Activated CD8-positive, alpha-beta memory T cell treated with anti-CD3 and anti-CD28 coated beads, Interleukin-2, amount 50 U/mL, for 24 hours (primary cell): Measurements from ENCODE around the gene BTBD16.
A peak's percentile ranks its signal among the peaks of the same experiment; 100 is the strongest.

Source experiments
- DNase-seq: peaks from one replicate; pipeline ENCODE4 v3.0.0-alpha.2; 2020; ENCODE audit errors: extremely low read depth

Gene BTBD16

DNA sequence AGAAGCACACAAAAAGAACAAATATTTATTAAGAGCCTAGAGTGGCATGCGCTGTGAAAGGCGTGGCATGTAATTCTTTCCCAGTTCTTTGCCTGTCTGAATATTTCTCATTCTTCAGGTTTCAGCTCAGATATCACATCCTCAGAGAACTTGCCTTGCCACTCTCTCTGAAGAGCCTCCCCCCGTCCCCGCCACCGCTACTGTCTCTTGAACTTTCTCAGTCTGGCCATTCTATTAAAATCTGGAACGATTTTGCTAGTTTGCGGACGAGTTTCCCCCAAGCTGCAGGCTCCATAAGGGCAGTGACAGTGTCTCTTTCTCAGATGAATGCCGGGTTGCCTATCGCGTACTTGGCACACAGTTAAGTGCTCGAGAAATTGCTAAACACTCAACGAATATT lies 102.6 kb downstream of the BTBD16 start:
- no peak for DNase-seq

DNA sequence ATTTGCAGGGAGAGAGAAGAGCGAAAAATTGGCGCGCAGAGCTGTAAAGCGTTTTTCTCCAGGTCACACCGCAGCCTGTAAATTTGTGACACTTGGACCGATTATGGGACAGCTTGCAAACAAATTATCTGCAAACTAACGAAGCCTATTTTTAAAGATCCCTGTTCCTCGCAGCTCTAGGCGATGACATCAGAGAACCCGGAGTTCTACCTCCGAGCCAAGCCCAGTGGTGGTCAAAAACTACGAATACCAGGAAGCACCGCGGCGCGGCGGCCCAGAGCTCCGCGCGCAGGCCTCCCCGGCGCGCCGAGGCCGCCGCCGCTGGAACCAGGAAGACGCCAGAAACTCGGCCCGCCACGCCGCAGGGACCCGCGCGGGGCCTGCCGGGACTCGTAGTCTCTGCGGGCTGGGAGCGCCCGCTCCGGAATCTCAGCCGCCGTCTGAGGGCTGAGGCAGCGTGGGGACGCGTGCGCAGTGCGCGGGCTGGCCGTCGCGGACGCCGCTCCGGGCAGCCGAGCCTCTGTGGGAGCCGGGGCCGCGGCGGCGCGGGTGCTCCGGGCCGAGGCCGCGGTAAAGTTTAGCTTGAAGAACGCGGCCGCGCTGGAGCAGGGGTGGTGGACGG lies 103.3 kb downstream of the BTBD16 start, which contains the start of gene PLEKHA1:
Gene PLEKHA1, plus strand, starts transcription at position 472 of the 622 bp plus-strand sequence. CDS start 18,493 bp downstream, outside the sequence.
- DNase-seq: peak; percentile 73

DNA sequence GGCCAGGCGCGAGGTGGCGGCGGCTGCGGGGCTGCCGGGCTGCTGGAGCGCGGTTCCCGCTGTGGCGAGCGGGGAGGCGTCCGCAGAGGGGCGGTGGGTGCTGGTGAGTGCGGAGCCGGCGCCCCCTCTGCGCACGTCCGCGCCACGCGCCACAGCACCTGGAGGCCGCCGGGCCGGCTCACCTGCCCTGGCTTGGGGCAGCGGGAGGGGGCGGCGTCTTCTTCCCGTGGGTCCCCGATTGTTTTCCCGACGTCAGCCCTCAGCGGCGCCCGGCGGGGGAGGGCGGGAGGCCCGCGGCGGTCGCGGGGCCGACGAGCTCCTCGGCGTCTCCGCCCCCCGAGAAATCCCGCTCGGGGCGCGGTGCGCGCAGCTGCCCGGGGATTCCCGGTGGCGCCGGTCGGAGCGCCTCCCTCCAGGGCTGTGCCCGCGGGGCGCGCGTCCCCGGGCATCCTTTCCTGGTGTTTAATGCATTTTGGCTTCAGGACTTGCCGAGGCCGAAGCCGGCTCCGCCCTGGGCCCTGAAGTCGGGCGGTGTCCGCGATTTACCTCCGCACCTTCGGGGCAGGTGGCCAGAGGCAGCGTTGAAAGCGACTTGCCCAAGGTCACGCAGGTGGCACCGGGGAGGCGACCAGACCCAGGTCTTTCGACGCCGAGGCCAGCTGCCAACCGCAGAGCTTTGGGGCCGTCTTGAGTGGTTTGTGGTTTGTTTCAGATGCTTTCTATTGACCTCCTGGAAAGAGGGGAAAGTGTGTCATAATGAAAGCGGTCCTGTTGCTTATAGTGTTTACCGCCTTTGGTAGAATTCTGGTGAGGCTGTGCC lies 104.0 kb downstream of the BTBD16 start:
- peak; percentile 32 for DNase-seq

DNA sequence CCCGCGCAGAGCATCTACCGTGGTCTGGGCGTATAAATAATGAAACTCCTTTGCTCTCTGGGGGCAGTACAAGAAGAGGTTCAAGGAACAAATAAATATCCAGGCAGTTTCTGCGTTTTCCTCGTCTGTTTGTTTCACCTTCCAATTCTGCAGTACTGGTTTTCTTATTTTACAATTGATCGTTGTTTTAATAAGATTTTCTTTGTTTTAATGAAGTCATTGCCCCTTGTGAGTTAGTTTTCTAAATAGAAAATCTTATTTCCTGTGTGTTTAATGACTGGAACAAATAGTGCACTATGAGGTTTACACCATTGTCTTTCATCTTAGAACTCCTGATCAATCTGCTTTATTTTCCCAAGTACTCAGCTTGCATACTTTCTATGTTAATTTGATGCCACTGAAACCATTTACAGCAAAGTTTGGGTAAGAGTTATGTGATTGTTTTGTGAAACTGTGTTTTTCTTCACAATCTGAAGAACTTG lies 104.6 kb downstream of the BTBD16 start:
- no peak for DNase-seq

DNA sequence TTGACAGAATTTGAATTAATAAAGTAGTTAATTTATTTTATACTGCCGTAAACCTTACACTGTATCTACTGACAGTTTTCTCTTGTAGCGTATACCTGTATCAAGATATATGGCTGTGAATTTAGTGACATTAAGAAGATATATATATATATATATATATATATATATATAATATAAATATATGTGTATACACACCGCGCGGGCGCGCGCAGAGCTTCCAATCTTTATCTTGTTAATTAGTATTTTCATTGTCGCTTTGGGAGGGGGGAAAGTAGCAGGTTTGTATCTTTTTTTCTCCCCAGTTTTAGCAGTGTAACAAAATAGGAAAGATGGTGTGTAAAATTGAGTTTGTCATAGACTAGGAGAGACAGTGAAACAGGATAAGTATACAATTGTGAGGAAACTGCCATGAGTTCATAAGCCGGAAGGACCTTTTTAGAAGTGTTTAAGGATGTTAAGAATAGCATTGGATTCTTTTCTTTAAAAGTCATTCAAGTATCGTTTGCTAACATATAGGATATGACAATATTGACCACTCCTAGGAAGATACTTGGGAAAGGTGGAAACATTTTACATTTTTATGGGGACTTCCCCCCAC lies 105.4 kb downstream of the BTBD16 start:
- no peak for DNase-seq

DNA sequence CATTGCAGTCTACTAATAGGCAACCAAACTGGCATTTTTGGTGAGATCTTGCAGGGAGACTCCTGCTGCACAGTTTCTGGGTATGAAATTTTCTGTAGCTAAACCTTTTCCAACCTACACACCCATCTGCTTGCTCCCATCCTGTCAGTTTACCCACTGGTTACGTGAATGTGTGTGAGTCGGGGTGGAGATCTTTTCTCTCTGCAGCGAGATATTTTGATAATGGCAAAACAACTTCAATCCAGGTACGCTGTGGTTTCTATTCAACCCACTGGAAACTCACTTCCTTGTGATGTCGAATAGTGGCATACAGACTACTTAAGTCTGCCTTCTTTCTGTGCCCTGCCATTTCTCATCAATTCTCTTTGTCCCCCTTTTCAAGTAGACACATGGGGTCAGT lies 107.9 kb downstream of the BTBD16 start:
- no peak for DNase-seq

DNA sequence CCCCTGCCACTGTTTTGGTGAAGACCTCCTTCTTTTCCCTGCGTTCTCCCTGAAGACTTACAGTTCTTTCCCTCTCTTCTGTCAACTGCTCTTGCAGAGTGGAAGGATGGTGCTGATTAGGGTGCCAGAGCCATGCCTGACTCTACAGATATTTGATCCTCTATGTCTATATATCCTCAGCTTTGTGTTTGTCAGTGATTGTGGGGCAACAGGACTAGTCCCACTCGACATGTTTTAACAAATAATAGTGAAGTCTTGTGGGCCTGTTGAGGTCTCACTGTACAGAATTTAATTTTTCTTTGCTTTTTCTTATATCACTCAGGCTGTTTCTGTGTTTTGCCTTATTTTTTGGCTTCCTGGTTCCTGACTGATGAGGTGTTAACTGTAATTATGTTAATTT lies 108.4 kb downstream of the BTBD16 start:
- no peak for DNase-seq

DNA sequence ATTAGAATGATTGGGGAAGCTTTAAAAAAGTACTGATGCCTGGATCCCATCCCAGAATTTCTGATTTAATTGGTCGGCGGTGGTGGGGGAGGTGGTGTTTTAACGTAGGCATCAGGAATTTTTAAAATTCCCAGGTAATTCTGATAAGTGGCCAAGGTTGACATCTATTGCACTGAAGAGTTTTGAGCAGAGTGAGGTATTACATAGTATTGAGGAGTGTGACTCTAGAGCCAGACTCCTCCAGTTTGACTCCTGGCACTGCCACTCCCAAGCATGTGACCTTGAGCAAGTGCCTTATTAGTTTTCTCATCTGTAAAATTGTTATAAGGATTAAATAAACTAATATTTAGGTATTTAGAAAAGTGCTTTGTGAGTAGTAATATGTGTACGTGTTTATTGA lies 109.6 kb downstream of the BTBD16 start:
- no peak for DNase-seq

DNA sequence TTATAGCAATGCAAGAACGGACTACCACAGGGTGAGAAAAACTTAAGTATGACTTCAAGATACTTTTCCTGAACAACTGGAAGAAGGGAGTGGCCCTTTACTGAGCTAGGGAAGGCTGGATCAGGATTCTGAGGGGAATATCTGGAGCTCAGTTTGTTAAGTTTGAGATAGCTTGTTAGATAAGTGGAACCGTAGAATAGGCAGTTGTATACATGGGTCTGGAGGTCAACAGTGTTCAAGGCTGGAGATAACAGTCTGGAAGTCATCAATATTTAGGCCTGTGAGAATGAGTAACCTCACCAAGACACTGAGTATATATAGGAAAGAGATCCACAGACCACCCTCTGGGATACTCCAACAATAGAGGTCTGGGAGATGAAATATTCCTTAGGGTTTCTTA lies 110.6 kb downstream of the BTBD16 start:
- no peak for DNase-seq

DNA sequence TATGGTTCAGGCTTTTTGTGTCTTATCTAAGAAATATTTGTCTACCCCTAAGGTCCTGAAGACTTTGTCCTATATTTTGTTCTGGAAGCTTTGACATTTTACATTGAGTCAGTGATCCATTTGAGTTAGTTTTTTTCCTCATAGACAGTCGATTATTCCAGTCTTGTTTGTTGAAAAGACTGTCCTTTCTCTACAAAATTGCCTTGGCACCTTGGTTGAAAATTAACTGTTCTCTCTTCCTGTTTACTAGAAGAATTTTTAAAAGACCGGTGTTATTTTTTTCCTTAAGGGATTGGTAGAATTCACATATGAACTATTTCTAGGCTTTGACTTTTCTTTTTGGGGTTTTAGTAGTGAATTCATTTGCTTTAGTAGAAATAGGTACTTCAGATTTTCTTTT lies 115.4 kb downstream of the BTBD16 start:
- no peak for DNase-seq

DNA sequence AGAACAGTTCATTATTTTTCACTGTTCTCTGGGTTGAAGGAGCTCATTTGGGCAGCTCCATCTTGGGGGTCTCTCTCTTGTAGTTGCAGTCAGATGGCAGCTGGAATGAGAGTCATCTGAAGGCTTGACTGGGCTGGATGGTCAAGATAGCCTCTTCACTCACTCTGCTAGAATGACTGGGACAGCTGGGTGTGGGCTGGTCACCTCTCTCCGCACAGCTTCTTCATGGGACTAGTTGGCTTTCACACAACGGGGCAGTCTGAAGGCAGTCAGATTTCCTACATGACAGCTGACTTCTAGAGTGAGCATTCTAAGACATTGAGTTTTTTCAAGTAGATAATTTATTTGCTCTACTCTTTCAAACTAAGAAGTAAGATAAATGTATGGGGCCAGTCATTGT lies 116.5 kb downstream of the BTBD16 start:
- no peak for DNase-seq
